ENCODE data around the gene ARMC5.

DNA sequence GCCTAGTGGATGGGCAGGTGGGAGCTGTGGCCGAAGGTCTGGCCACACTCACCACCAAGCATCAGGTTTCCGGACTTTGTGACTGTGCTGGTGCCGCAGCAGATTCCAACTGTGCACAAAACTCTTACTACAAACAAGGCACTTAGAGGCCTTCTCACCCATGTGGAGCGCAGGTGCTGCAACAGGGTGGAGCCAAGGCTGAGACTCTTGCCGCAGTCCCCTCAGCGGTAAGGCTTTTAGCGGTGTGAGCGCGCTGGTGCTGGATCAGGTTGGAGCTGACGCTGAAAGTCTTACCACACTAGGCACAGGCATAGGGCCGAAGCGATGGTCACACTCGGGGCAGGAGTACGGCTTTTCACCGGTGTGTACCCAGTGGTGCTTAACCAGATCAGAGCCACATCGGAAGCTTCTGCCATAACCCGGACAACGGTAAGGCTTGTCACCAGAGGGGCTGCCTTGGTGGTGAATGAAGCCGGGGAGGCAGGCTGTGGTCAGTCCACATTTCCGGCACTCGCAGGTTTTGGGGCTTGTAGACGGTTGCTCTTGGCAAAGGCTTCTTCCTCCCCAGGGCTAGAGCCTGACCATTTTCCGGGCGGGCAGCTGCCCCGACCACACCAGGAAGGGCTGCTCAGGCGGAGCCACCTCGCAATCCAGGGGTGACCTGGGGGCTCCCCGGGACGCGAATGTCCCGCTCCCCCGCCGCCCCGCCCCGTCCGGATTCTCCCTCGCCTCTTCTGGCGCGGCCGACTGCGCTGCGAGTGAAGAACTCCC, 1.0 kb upstream of the ARMC5 start:
- TF ChIP-seq, protein P1, sequence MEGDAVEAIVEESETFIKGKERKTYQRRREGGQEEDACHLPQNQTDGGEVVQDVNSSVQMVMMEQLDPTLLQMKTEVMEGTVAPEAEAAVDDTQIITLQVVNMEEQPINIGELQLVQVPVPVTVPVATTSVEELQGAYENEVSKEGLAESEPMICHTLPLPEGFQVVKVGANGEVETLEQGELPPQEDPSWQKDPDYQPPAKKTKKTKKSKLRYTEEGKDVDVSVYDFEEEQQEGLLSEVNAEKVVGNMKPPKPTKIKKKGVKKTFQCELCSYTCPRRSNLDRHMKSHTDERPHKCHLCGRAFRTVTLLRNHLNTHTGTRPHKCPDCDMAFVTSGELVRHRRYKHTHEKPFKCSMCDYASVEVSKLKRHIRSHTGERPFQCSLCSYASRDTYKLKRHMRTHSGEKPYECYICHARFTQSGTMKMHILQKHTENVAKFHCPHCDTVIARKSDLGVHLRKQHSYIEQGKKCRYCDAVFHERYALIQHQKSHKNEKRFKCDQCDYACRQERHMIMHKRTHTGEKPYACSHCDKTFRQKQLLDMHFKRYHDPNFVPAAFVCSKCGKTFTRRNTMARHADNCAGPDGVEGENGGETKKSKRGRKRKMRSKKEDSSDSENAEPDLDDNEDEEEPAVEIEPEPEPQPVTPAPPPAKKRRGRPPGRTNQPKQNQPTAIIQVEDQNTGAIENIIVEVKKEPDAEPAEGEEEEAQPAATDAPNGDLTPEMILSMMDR (IDR thresholded peaks at IDR 0.05 in 2 of 3, conservative IDR thresholded peaks at IDR 0.05 in 1 of 3; ENCODE audit: borderline replicate concordance in 1 of 3, insufficient read depth in 1 of 3, low read depth in 2 of 3, low read length in 2 of 3): 0 out of 6 replicates have a peak, but pooled peaks of 1 of the 3 experiments have one; percentile 6
- TF ChIP-seq POLR2AphosphoS5 (IDR thresholded peaks at IDR 0.05; ENCODE audit: low read depth, low read length) (no peak), CBX3 (IDR thresholded peaks at IDR 0.05; ENCODE audit: low read depth) (no peak), EZH2 (IDR thresholded peaks at IDR 0.05) (no peak), POLR2A (IDR thresholded peaks at IDR 0.05; ENCODE audit: borderline replicate concordance, extremely low read depth, insufficient read depth, insufficient read length) (no peak), SIN3A (IDR thresholded peaks at IDR 0.05; ENCODE audit: low read depth) (no peak; the same call in 1 of the 2 replicates), SP1 (IDR thresholded peaks at IDR 0.05; ENCODE audit: low read depth) (no peak), EZH2phosphoT487 (IDR thresholded peaks at IDR 0.05; ENCODE audit: borderline replicate concordance) (no peak), EGR1 (IDR thresholded peaks at IDR 0.05; ENCODE audit: low read depth) (no peak), YY1 (IDR thresholded peaks at IDR 0.05; ENCODE audit: extremely low read depth, insufficient replicate concordance, low read depth, low read length) (no peak)
- TF ChIP-seq, protein P2, sequence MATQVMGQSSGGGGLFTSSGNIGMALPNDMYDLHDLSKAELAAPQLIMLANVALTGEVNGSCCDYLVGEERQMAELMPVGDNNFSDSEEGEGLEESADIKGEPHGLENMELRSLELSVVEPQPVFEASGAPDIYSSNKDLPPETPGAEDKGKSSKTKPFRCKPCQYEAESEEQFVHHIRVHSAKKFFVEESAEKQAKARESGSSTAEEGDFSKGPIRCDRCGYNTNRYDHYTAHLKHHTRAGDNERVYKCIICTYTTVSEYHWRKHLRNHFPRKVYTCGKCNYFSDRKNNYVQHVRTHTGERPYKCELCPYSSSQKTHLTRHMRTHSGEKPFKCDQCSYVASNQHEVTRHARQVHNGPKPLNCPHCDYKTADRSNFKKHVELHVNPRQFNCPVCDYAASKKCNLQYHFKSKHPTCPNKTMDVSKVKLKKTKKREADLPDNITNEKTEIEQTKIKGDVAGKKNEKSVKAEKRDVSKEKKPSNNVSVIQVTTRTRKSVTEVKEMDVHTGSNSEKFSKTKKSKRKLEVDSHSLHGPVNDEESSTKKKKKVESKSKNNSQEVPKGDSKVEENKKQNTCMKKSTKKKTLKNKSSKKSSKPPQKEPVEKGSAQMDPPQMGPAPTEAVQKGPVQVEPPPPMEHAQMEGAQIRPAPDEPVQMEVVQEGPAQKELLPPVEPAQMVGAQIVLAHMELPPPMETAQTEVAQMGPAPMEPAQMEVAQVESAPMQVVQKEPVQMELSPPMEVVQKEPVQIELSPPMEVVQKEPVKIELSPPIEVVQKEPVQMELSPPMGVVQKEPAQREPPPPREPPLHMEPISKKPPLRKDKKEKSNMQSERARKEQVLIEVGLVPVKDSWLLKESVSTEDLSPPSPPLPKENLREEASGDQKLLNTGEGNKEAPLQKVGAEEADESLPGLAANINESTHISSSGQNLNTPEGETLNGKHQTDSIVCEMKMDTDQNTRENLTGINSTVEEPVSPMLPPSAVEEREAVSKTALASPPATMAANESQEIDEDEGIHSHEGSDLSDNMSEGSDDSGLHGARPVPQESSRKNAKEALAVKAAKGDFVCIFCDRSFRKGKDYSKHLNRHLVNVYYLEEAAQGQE (IDR thresholded peaks at IDR 0.05; ENCODE audit: low read depth): no peak
- TF ChIP-seq, protein P3, sequence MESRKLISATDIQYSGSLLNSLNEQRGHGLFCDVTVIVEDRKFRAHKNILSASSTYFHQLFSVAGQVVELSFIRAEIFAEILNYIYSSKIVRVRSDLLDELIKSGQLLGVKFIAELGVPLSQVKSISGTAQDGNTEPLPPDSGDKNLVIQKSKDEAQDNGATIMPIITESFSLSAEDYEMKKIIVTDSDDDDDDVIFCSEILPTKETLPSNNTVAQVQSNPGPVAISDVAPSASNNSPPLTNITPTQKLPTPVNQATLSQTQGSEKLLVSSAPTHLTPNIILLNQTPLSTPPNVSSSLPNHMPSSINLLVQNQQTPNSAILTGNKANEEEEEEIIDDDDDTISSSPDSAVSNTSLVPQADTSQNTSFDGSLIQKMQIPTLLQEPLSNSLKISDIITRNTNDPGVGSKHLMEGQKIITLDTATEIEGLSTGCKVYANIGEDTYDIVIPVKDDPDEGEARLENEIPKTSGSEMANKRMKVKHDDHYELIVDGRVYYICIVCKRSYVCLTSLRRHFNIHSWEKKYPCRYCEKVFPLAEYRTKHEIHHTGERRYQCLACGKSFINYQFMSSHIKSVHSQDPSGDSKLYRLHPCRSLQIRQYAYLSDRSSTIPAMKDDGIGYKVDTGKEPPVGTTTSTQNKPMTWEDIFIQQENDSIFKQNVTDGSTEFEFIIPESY (IDR thresholded peaks at IDR 0.05; ENCODE audit: extremely low read depth, insufficient replicate concordance, low read length): no peak

Data from HCT116 (cell line).